HG03460 (cell line): ENCODE data around the gene NR0B1.

ENCODE experiments used
- ATAC-seq: cut with Tn5 transposase; IDR thresholded peaks from one replicate; pipeline ENCODE4 v1.9.1; 2021; ENCODE audit not compliant: unreplicated experiment

Gene NR0B1

DNA sequence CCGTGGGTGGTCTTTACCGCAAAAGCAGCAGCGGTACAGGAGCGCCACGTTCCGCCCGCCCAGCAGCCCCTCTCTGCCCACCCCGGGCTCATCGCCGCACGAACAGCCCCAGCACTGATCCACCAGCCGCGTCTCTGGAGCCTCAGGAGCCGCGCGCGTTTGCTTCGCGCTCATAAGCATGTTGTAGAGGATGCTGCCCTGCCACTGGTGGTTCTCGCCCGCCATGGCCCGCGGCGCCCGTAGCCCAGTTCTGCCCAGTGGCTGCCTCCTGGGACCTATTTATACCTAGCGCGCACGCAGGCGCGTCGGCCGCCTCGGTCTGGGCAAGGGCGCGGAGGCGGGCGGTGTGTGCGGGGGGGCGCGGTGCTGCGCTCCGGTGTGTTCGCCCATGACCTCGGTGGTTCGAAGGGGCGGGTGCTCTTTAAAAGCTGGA, at the start of gene NR0B1:
TSS of gene NR0B1 (minus strand) at position 252 of the 433 bp plus-strand sequence. CDS start at position 225, 27 bp downstream.
- no peak for ATAC-seq

DNA sequence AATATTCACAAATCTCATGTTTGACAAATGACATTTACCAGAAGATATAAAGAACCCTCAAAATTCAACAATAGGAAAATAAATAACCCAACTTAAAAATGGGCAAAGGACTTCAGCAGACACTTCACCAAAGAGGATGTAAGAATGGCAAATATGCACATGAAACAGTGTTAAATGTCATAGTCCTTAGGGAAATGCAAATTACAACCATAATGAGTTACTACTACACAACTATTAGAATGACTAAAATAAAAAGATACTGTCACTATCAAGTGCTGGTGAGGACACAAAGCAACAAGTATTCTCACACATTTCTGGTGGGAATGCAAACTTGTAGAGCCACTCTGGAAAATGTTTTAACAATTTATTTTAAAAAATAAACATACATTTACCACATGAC, 40.8 kb upstream of the NR0B1 start:
- no peak for ATAC-seq

DNA sequence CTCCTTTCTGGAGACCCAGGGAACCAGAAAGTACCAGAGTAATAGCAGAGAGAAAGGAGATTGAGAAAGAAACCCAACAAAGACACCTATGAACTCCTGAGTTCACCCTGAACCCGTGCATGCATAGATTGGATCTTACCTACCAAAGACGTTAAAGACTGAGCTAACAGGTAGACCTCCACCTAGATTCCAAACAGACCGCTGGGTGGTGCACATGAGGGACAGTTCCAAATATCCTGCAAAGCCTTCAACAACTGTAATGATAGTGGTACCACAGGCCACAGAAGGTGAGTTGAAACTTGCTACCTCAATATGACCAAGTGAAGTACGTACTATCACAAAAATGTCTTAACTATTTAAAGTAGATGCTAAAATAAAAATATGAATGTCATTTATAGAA, 34.0 kb upstream of the NR0B1 start:
- ATAC-seq, result no peak

DNA sequence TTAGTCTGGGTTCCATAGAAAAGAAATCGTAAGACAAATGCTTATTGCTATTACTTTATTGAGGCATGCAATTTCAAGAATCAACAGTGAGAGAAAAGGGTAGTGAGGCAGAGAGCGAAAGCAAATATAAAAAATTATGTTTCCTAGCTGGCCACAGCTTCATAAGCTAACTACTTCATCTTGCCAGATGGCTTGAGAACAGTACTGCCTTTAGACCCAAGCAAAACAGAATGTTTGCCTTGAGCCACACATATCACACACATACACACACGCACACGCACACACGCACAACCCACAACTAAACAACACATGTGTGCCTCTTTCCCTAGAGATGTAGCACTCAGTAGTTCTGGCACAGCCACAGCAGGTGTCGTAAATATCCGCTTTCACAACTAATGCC, 31.6 kb upstream of the NR0B1 start:
- ATAC-seq, result no peak

GRCh38 chrX:30327762-30328161, 18.6 kb upstream of the NR0B1 start:
- ATAC-seq, result no peak

DNA sequence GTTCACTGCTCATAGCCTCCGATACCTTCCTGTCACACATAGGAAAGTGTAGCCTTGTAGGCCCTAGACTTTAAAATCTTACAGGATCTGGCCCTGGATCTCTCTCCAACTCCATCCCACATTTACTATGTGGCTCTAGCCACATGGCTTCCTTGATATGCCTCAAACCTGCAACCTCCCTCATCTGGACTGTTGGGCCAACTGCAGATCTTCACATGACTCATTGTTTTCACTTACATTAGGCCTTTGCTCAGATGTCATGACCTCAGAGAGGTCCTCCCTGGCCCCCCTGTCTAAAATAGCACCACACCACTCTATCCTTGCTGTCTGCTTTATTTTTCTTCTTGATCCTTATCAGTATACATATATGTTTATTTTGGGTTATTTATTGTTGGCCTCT, 8.1 kb upstream of the NR0B1 start:
- no peak for ATAC-seq

DNA sequence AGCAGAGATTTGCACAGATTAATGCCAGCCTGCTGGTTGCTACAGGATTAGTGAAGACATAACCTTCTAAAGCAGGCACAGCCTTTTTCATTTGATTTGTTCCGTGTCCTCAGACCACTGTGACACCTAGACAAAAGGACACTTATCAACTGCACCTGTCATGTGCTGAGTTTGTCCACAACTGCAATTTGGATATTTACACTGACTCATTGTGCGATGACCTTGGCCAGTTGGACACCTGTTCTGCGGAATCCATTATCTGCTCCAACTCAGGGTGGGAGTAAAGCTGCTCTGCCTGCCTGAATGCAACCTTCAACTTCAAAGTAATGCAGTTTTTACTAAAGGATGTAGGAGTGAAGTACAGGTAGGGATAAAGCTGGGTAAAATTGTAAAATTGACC, 4.1 kb upstream of the NR0B1 start:
- no peak for ATAC-seq

DNA sequence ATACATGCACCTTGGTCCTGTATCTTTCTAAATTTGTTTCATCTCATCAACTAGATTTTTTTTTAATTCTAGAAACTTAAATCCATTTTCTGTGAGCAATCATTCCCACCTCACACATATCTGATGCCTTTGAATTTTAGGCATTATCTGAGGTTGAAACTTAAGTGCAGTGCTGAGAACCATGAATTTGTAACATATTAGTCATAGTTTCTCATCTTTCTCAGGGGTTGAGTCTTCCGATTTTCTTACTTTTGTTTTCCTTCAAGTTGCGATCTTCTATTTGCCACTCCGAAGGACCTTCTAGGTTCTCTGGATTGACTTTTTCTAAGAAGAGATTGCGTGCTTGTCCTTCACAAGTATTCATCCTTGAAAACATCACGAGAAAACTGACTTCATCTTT, 3.7 kb upstream of the NR0B1 start:
- no peak for ATAC-seq

DNA sequence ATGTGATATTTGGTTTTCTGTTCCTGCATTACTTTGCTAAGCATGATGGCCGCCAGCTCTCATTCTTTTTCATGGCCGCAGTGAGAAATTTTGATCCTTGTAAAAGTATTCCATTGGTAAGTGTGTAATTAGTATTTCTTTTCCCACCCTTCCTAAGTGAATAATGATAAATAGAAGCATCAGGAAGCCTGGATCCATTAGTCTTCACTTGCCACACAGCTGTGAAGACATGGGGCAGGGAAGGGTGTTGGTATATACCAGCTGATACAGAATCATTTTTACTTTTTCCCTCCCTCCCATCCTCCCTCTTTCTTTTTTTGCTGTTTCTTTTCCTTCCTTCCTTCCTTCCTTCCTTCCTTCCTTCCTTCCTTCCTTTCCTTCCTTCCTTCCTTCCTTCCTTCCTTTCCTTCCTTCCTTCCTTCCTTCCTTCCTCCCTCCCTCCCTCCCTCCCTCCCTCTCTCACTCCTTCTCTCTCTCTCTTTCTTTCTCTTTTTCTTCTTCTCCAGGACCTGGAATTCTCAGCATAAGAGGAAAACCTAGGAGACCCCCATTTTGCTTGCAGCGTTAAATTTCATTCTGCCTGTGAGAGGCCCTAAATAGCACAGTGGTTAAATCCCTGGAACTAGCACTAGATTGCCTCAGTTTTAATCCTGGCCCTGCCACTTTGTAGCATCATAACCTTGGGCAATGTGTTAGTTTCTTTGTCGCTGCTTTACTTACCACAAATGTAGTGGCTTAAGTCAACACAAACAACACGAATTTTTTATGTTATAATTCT, 1.4 kb upstream of the NR0B1 start:
- no peak for ATAC-seq

DNA sequence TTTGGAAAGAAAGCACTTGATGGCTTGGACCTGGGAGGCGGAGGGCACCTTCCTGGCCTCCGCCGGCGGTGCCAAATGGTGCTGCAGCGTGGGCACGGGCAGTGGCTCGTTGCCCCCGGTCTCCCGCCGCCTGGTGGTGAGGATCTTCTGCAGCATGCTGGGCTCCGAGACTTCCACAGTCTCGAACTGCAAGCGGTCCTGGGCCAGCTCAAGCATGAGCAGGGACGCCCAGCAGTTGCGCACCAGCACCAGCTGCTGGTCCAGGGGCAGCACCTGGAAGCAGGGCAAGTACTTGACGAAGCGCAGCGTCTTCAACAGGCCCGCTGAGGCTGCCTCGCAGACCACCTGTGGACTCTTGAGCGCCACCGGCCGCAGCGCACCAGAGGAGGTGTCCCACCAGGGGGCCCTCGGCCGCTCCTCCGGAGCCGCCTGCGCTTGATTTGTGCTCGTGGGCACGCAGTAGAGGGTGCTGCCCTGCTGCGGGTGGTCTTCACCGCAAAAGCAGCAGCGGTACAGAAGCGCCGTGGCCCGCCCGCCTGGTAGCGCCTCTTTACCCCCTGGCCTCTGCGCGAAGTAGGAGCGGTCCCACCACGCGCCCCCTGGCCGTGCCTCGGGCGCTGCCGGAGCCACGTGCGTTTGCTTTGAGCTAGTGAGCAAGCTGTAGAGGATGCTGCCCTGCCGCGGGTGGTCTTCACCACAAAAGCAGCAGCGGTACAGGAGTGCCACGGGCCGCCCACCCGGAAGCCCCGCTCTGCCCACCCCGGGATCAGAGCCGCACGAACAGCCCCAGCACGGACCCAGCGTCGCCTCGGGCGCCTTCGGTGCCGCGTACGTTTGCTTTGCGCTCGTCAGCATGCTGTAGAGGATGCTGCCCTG, 689 bp downstream of the NR0B1 start:
- ATAC-seq, result no peak

DNA sequence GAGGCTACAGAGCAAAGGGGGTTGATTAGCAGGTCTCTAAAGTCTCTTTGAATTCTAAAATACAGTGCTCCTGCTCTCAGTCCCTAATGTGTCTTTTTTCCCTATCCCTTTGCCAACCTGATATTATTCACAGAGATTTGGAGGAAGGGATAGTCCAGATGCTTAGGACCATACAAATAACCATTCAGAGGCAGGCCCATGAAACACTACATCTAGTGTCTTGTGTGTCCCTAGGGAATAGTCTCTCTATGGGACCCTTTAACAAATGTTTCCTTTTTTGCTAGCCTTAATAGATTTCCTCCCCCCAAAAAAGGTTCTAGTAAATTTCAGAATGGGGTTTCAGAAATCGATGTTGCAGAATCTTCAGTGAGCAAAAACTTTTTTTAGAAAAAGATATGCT, 1.7 kb downstream of the NR0B1 start:
- no peak for ATAC-seq

- ATAC-seq, result no peak
These were observed 4.3 kb downstream of the NR0B1 start for GRCh38 chrX:30304866-30305265.

- ATAC-seq, result no peak
These were observed 6.2 kb downstream of the NR0B1 start for GRCh38 chrX:30302956-30303355.

DNA sequence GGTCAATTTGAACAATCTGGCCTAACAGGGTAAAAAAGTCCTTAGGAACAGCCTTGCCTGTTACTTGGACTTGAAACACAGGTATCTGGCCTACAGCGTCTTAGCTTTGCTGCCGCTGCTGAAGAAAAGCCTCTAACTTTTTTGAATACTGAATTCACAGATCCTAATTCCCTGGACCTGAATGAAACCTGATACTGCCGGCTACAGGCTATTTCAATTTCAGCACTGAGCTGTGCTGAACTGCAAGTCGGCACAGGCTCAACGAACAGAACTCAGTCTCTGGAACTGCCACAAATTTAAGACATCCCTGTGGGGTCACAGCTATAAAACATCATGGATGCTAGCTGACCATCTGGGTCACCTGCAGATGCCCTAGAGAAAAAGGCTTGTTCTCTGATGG, 7.2 kb downstream of the NR0B1 start:
- ATAC-seq, result no peak

DNA sequence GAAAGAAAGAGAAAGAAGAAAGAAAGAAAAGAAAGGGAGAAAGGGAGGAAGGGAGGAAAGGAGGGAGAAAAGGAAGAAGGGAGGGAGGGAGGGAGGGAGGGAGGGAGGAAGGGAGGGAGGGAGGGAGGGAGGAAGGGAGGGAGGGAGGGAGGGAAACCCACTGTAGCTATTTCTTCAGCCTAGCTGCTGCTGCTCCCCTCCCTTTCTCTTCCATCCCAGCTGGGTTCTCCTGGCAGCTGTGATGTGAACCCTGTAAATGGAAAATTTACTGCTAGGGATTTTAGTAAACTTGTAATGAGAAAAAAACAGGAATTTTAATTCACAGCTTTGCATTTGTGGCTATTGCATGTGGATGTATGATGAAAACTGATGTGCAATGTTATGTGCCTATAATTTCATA, 8.0 kb downstream of the NR0B1 start:
- no peak for ATAC-seq

DNA sequence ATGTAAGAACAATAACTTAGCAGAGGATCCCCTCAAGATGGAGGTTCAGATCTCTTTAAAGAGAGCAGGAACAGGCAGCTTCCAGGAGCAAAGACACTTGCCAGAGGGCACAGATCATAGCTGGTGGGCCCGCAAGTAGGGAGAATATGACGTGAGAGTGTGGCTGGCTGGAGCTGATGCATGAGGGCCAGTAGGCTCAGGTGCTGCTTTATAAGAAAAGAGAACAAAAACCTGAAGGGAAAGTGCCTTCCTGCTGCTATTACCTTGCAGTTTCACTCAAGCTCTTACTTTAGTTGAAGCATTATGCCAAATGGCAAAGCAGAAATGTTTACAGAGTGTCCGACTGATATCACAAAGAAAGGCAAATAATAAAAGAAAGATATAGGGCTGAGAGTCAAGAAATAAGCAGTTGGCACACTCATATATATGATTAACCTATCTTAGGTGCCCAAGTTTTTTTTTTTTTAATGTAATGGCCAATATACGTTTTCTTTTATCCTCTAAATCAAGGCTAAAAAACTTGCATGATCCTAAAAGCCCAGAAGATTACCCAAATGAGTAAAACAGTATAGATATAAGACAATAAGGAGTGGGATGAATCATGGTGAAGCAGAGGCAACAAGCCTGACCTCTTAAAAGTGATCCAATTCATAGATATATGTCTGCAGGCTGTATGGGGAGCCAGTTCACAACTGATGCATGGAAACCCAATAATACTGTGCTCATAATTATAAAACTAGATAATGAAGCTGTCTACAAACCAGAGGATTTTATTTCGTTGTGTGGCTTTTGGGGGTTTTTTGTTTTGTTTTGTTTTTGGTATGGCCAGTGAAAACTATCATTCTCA, 12.6 kb downstream of the NR0B1 start:
- ATAC-seq, result no peak

GRCh38 chrX:30283456-30284200, 25.6 kb downstream of the NR0B1 start:
- no peak for ATAC-seq

DNA sequence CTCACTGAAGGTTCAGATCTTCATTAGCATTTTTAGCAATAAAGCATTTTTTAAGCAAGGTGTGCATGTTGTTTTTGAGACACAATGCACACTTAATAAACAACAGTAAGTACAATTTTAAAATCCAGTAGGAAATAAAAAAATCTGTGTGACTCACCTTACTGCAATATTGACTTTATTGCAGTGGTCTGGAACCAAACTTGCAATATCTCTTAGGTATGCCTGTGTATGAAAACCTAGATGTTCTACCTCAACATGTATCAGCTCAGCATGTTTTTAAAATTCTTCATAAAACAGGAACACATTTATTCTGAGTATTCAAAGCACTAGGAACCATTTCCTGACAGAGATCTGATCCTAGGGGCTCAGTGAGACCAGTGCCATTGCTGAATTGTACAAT, 26.7 kb downstream of the NR0B1 start:
- no peak for ATAC-seq

DNA sequence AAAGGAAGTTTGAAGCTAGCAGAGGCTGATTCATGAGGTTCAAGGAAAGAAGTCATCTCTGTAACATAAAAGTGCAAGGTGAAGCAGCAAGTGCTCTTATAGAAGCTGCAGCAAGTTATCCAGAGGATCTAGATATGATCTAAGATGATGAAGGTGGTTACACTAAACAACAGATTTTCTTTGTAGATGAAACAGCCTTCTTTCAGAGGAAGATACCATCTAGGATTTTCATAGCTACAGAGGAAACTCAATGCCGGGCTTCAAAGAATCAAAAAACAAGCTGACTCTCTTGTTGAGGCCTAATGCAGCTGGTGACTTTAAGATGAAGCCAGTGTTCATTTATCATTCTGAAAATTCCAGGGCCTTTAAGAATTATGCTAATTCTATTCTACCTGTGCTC, 28.8 kb downstream of the NR0B1 start:
- ATAC-seq, result no peak

DNA sequence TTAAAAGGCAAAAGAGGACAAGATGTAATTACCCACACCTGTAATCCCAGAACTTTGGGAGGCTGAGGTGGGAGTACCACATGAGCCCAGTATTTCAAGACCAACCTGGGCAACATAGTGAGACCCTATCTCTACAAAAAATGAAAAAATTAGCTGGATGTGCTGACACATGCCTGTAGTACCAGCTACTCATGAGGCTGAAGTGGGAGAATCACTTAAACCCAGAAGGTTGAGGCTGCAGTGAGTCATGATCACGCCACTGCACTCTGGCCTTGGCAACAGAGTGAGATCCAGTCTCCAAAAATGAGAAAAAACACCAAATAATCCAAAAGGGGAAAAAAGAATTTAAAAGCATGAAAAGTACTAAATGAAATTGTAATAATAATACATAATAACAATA, 30.8 kb downstream of the NR0B1 start:
- ATAC-seq, result no peak

DNA sequence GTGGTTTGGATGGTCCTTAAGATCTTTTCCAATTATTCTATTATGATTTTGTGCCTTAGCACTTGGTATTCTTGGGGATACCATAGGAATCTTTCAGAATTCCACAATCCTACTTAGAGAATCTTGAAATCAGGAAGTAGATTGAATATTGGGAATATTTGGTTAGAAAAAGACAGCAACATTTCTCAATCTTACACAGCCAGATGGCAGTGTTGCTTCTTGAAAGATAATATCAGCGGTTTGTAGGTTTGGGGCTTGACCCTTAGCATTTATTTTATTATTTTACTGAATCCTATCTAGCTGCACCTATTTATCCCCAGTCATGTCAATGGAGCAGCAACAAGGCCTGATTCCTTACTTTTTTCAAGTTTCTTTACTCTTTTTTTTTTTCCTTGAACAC, 33.7 kb downstream of the NR0B1 start:
- ATAC-seq, result no peak
